Measurements from ENCODE around the gene ZNF14. TPM values are rescaled to one million over a fixed set of nuclear protein-coding genes. Genes with fewer than 3 reads are reported as not detected.

Gene ZNF14
- total RNA-seq, 2 donors from 2014 or later: 5.4 to 6.7 TPM

DNA sequence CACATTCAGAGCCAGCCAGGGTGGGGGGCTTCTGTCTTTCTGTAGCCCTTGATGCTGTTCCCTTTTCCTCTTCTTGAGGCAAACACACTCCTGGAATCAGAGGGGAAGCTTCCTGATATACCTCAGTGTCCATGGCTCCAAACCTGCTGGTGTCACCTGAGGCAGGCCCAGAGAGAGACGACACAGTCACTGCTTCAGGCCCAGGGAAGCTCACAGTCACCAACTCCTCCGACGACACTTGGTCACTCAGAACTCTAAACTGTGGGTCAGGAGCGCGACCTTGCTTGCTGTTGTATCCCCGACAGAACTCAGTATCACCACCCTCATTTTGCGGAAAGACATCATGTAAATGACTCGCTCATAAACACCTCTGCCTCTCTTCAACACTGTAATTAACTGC lies 70.6 kb downstream of the ZNF14 start:
- no peaks in the 10 kb centered on the region for H3K9me3 Mint-ChIP-seq
- no peaks in the 10 kb centered on the region for H3K27me3 Mint-ChIP-seq
- no peak for ATAC-seq
- no peak for DNase-seq (ENCODE audit: low spot score)
- peaks cover 19 to 21% of the 10 kb centered on the region in 2 donors for H3K4me1 Mint-ChIP-seq (ENCODE audit: low read depth in 2 of 2)
- peak overlapping the region; percentile 86 to 89 for H3K27ac Mint-ChIP-seq
- H3K4me3 Mint-ChIP-seq: peak overlapping the region; percentile 87
- H3K36me3 Mint-ChIP-seq: peaks cover 5% of the 10 kb centered on the region

DNA sequence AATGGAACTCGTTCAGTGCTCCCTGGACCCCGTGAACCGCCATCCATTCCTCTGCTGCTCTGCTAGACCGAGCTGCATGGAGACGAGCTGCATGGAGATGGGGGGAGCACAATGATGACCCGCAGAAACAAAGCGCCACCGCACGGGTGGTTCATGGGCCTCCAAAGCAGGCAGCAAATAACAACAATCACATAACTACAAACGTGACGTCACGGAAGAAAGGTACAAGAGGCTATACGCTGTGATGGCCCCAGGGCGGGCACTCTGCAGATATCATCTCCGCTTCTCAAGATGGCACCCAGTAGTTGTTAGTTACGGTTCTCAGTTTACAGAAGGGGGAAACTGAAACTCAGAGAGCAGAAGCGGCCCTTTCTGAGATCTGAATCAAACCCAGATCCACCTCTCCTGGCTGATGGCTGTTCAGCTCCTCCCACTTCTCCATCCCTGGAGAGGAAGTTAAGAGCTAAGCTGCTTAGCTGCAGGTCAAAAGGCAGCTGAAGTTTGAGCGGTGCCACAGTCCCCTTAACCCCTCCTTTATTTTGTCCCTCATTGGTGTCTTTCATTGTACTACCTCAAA lies 71.1 kb downstream of the ZNF14 start:
- Mint-ChIP-seq H3K4me1 (ENCODE audit: low read depth in 2 of 2) (peaks cover 19 to 21% of the 10 kb centered on the region in 2 donors), H3K4me3 (peak overlapping the region; percentile 87), H3K27ac (peak overlapping the region; percentile 86 to 89), H3K27me3 (no peaks in the 10 kb centered on the region), H3K36me3 (peaks cover 5% of the 10 kb centered on the region), H3K9me3 (no peaks in the 10 kb centered on the region)
- DNase-seq (ENCODE audit: low spot score) (no peak), ATAC-seq (peak in 1 of 2 donors; percentile 15)

DNA sequence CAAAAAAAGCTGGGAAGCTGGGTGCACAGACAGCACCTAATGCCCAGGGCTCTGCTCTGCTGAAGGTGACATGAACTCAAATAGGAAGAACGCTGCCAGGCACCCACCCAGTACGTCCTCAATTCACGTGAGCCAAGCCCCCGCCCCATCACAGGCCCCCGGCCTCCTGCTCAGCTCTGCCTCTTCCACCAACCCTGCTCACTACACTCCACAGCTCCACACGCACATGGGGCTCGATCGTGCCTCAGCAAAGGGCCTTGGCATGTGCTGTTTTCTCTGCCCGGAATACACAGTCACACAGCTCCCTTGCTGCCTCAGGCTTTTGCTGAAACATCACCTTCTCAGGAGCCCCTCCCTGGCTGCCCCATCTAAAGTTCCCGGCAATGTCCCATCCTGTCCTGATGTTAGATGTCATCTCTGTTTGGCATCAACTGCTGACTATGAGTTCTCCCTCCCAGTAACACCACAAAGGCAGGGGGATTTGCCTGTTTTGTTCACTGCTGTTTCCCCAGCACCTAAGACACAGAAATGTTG lies 71.7 kb downstream of the ZNF14 start:
- Mint-ChIP-seq H3K4me3 (peak overlapping the region; percentile 87), H3K27me3 (no peaks in the 10 kb centered on the region), H3K27ac (peak overlapping the region; percentile 86 to 89), H3K4me1 (ENCODE audit: low read depth in 2 of 2) (peaks cover 19 to 21% of the 10 kb centered on the region in 2 donors), H3K36me3 (peaks cover 5% of the 10 kb centered on the region), H3K9me3 (no peaks in the 10 kb centered on the region)
- ATAC-seq (no peak), DNase-seq (ENCODE audit: low spot score) (no peak)

Other genes with a start within 250 kb of the ZNF14 start
- gene TSSK6, start 217.6 kb downstream of the ZNF14 start, total RNA-seq: 1 to 10 TPM; 1.9 to 2.6 TPM
- 100 to 1,000 TPM; 261 to 310 TPM for gene NDUFA13, start 216.9 kb downstream of the ZNF14 start, total RNA-seq
- gene YJEFN3, start 204.2 kb downstream of the ZNF14 start, total RNA-seq: 10 to 100 TPM in 1 of 2 donors, 1 to 10 TPM in 1; 10.0 to 14.9 TPM
- under 1 TPM; 0.21 to 0.42 TPM for gene CILP2, start 194.8 kb downstream of the ZNF14 start, total RNA-seq
- gene PBX4, start 114.4 kb downstream of the ZNF14 start, total RNA-seq: 10 to 100 TPM; 26.3 to 80.1 TPM
- 10 to 100 TPM; 33.7 to 35.0 TPM for gene LPAR2, start 104.9 kb downstream of the ZNF14 start, total RNA-seq
- gene GMIP, start 89.5 kb downstream of the ZNF14 start, total RNA-seq: 100 to 1,000 TPM in 1 of 2 donors, 10 to 100 TPM in 1; 87.2 to 112 TPM
- 100 to 1,000 TPM in 1 of 2 donors, 10 to 100 TPM in 1; 61.9 to 122 TPM for gene ATP13A1, start 69.4 kb downstream of the ZNF14 start, total RNA-seq
- gene ZNF101, start 64.3 kb downstream of the ZNF14 start, total RNA-seq: 10 to 100 TPM; 45.3 to 53.1 TPM
- 10 to 100 TPM; 21.1 to 37.9 TPM for gene ZNF506, start 88.6 kb upstream of the ZNF14 start, total RNA-seq
- gene ZNF253, start 132.8 kb upstream of the ZNF14 start, total RNA-seq: 10 to 100 TPM; 13.4 to 13.7 TPM
- gene ZNF93, start 167.8 kb upstream of the ZNF14 start, total RNA-seq: 1 to 10 TPM; 5.2 to 9.3 TPM